Gastroesophageal sphincter (tissue), 3 donors: ENCODE results near the gene TIGD4.

Experiments used
- CTCF ChIP-seq, 4 experiments: fragments of 200-600 bp in 2 of 4; fragments of 450-650 bp in 2 of 4; sonication (generic) in 1 of 4; IDR thresholded peaks; one replicate each; pipeline ENCODE4 v1.5.1; 2017 to 2019; ENCODE audit warnings: antibody characterized with exemption in 4 of 4, mild to moderate bottlenecking in 2 of 4, moderate library complexity in 2 of 4
- EP300 ChIP-seq: sonication (generic); formaldehyde crosslinking; IDR thresholded peaks from one replicate; pipeline ENCODE4 v1.6.1; 2017; ENCODE audit warnings: antibody characterized with exemption, mild to moderate bottlenecking

DNA sequence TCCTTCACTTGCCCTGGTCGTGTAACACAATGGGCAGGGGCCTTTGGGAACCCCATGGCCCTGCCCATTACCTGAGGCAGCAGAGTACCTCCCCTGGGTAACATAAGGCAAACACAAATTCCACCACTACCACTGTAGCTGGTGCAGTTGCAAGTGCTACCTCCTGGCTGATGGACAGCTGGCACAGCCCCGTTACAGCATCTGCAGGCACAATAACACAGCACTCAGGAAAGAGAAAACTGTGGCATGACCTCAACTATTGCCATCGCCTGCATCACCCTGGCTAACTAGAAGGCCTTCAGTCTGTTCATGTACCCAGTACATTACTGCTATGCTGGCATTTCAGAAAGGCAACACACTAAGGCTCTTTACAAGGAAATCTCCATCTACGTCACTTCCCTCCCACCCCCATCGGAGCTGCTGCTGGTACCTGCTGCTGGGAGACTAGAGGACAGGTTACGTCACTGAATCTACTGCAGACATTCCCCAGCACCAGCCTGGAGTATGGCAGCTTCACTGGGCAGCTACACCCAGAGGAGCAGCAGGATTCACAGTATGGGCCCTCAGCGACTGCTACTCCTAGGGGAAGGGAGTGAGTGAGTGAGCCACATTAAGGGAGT, 39.6 kb upstream of the TIGD4 start:
- TF ChIP-seq EP300 (no peak), CTCF (IDR thresholded peaks at IDR 0.05) (no peak)
